Prostate gland (tissue), 2 donors: ENCODE data around the gene TRIP13.

Experiments
- POLR2A ChIP-seq: fragments of 450-650 bp; IDR thresholded peaks from one replicate; pipeline ENCODE4 v1.6.1; 2016; ENCODE audit warnings: antibody characterized with exemption, mild to moderate bottlenecking
- POLR2AphosphoS5 ChIP-seq: sonication (generic); formaldehyde crosslinking; IDR thresholded peaks from one replicate; pipeline ENCODE4 v1.6.1; 2017; ENCODE audit warnings: antibody characterized with exemption
- TF ChIP-seq, protein P1 (sequence below), 4 experiments: fragments of 200-600 bp in 2 of 4; fragments of 450-650 bp in 2 of 4; sonication (generic) in 2 of 4; IDR thresholded peaks; 1 replicate in 3 of 4; 2 replicates in 1 of 4; pipeline ENCODE4 v1.5.1; 2016 to 2019; ENCODE audit warnings: antibody characterized with exemption in 4 of 4, mild to moderate bottlenecking in 2 of 4, moderate library complexity in 2 of 4

DNA sequence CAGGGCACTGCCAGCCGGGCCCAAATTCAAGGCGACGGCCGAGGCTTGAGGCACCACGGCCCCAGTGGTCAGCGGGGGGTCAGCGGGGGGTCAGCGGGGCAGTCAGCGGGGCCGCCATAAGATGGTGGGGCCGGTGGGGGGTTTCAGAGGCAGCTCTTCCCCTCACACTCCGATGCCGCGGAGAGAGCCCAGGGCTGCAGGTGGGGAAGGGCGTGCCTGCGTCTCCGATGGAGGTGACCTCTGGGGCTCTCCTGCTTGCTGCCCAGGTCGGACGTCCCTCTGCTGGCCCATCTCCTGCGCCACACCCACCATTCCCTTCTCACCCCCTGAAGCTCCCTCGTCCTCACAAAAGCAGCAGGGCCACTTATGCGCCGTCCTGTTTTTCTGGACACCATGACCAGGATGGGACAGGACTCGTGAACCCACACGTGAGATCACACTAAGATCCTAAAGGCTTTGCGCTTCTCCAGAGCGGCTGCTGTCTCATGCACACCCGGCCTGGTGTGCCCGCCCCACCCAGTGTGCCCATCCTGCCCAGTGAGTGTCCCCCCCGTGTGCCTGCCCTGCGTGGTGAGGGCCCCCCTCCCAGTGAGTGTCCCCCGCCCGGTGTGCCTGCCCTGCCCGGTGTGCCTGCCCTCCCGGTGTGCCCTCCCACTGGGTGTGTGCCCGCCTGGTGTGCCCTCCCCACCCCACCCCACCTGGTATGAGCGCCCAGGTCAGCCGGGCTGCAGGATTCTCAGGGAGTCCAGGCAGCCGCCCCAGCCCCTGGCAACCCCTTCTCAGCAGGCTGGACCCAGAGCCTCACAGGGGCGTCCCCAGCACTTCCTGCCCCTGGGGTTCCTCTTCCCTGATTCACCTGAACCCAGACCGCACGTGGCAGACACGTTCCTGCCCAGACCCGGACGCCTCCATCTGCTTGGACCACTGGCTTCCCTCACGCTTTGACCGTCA lies 67.2 kb downstream of the TRIP13 start:
- TF ChIP-seq POLR2A (no peak), POLR2AphosphoS5 (no peak)
- TF ChIP-seq, protein P1, sequence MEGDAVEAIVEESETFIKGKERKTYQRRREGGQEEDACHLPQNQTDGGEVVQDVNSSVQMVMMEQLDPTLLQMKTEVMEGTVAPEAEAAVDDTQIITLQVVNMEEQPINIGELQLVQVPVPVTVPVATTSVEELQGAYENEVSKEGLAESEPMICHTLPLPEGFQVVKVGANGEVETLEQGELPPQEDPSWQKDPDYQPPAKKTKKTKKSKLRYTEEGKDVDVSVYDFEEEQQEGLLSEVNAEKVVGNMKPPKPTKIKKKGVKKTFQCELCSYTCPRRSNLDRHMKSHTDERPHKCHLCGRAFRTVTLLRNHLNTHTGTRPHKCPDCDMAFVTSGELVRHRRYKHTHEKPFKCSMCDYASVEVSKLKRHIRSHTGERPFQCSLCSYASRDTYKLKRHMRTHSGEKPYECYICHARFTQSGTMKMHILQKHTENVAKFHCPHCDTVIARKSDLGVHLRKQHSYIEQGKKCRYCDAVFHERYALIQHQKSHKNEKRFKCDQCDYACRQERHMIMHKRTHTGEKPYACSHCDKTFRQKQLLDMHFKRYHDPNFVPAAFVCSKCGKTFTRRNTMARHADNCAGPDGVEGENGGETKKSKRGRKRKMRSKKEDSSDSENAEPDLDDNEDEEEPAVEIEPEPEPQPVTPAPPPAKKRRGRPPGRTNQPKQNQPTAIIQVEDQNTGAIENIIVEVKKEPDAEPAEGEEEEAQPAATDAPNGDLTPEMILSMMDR (IDR thresholded peaks at IDR 0.05): no peak
